ENCODE results near the gene DHRS3. TPM values are rescaled to one million over a fixed set of nuclear protein-coding genes. Genes with fewer than 3 reads are reported as not detected.

The DHRS3 gene
- total and polyA plus RNA-seq, 2 of the 13 experiments (the other 11 are each of a cell fraction or from before 2014, with no cell fraction given) = 48.5 to 90.5 TPM

GRCh38 chr1:12615865-12616708 lies 1.9 kb downstream of the DHRS3 start (continued):
- TF ChIP-seq UBTF (CRISPR knock-in tag; IDR thresholded peaks at IDR 0.05) (peak; percentile 68), ZNF605 (CRISPR knock-in tag; IDR thresholded peaks at IDR 0.05) (0 out of 2 replicates have a peak, but pooled peaks have one; percentile 27), TBL1XR1 (IDR thresholded peaks at IDR 0.05; ENCODE audit: borderline replicate concordance, low read length, partially characterized antibody) (peak; percentile 90), TAF1 (CRISPR knock-in tag; IDR thresholded peaks at IDR 0.05) (peak; percentile 85), ZFP82 (CRISPR knock-in tag; IDR thresholded peaks at IDR 0.05; ENCODE audit: borderline replicate concordance) (0 out of 2 replicates have a peak, but pooled peaks have one; percentile 82), GPBP1L1 (CRISPR knock-in tag; IDR thresholded peaks at IDR 0.05) (no peak), NFIC (IDR thresholded peaks at IDR 0.05; ENCODE audit: low read length) (peak; percentile 87), KLF11 (CRISPR knock-in tag; IDR thresholded peaks at IDR 0.05) (peak; percentile 75), NFKB2 (CRISPR knock-in tag; IDR thresholded peaks at IDR 0.05; ENCODE audit: borderline replicate concordance) (peak; percentile 26; the same call in 1 of the 2 replicates), ZNF124 (CRISPR knock-in tag; IDR thresholded peaks at IDR 0.05) (peak; percentile 65; the same call in 1 of the 2 replicates), ZNF687 (CRISPR knock-in tag; IDR thresholded peaks at IDR 0.05) (peak; percentile 85), ZNF816 (CRISPR knock-in tag; IDR thresholded peaks at IDR 0.05; ENCODE audit: borderline replicate concordance) (peak; percentile 93; the same call in 1 of the 2 replicates), MYPOP (CRISPR knock-in tag; IDR thresholded peaks at IDR 0.05) (0 out of 2 replicates have a peak, but pooled peaks have one; percentile 59), ZMAT3 (CRISPR knock-in tag; conservative IDR thresholded peaks at IDR 0.05) (peak; percentile 72), ZNF570 (CRISPR knock-in tag; IDR thresholded peaks at IDR 0.05; ENCODE audit: borderline replicate concordance) (no peak)
- TF ChIP-seq, protein P1, sequence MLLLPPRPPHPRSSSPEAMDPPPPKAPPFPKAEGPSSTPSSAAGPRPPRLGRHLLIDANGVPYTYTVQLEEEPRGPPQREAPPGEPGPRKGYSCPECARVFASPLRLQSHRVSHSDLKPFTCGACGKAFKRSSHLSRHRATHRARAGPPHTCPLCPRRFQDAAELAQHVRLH (CRISPR knock-in tag; IDR thresholded peaks at IDR 0.05; ENCODE audit: borderline replicate concordance, low read depth) = peak; percentile 25; the same call in 1 of the 2 replicates
- TF ChIP-seq, protein P2, sequence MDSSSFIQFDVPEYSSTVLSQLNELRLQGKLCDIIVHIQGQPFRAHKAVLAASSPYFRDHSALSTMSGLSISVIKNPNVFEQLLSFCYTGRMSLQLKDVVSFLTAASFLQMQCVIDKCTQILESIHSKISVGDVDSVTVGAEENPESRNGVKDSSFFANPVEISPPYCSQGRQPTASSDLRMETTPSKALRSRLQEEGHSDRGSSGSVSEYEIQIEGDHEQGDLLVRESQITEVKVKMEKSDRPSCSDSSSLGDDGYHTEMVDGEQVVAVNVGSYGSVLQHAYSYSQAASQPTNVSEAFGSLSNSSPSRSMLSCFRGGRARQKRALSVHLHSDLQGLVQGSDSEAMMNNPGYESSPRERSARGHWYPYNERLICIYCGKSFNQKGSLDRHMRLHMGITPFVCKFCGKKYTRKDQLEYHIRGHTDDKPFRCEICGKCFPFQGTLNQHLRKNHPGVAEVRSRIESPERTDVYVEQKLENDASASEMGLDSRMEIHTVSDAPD (CRISPR knock-in tag; IDR thresholded peaks at IDR 0.05) = peak; percentile 81; the same call in 1 of the 2 replicates
